DOHH2 (cell line): ENCODE measurements around the gene CCBE1.
A peak's percentile ranks its signal among the peaks of the same experiment; 100 is the strongest.

Experiments
- H3F3A ChIP-seq: fragments of 200-600 bp; sonication (generic), shearing (Covaris generic); 2 replicates; pipeline ENCODE4 v1.6.0; 2016; ENCODE audit warnings: antibody characterized with exemption, mild to moderate bottlenecking; ENCODE audit not compliant: control insufficient read depth, insufficient read depth
- H3K27ac ChIP-seq: fragments of 200-600 bp; sonication (generic); 2 replicates; pipeline ENCODE4 v1.5.1; 2014; ENCODE audit warnings: low read depth, mild to moderate bottlenecking, low read length, moderate library complexity
- H3K27me3 ChIP-seq: fragments of 200-600 bp; sonication (generic); 2 replicates; pipeline ENCODE4 v1.6.1; 2014; ENCODE audit warnings: mild to moderate bottlenecking, low read length, mixed read lengths; ENCODE audit not compliant: control insufficient read depth
- H3K36me3 ChIP-seq: fragments of 200-600 bp; sonication (generic); 2 replicates; pipeline ENCODE4 v1.6.1; 2014; ENCODE audit warnings: mild to moderate bottlenecking, low read length, moderate library complexity, mixed read lengths; ENCODE audit not compliant: control insufficient read depth
- H3K4me1 ChIP-seq: fragments of 200-600 bp; sonication (generic); 2 replicates; pipeline ENCODE4 v1.6.1; 2014; ENCODE audit warnings: mild to moderate bottlenecking, low read length, mixed read lengths; ENCODE audit not compliant: control insufficient read depth
- H3K4me2 ChIP-seq: fragments of 200-600 bp; sonication (generic); 2 replicates; pipeline ENCODE4 v1.6.0; 2014; ENCODE audit warnings: mild to moderate bottlenecking, low read length, moderate library complexity
- H3K4me3 ChIP-seq: fragments of 200-600 bp; sonication (generic); 2 replicates; pipeline ENCODE4 v1.5.1; 2014; ENCODE audit warnings: mild to moderate bottlenecking, low read length, mixed read lengths
- H3K79me2 ChIP-seq: fragments of 200-600 bp; sonication (generic); 2 replicates; pipeline ENCODE4 v1.6.1; 2014; ENCODE audit warnings: mild to moderate bottlenecking, low read length, mixed read lengths; ENCODE audit not compliant: control insufficient read depth
- H3K9me2 ChIP-seq: fragments of 200-600 bp; sonication (generic); replicated peaks from 2 replicates; pipeline ENCODE4 v1.6.1; 2014; ENCODE audit warnings: mild to moderate bottlenecking, low read length, mixed read lengths; ENCODE audit not compliant: control insufficient read depth
- H3K9me3 ChIP-seq: fragments of 200-600 bp; sonication (generic); 2 replicates; pipeline ENCODE4 v1.6.1; 2014; ENCODE audit warnings: antibody characterized with exemption, low read length, mixed read lengths; ENCODE audit not compliant: control insufficient read depth, insufficient read depth
- H4K20me1 ChIP-seq: fragments of 200-600 bp; sonication (generic); 2 replicates; pipeline ENCODE4 v1.6.0; 2014; ENCODE audit warnings: low read depth, mild to moderate bottlenecking, antibody characterized with exemption, low read length, moderate library complexity; ENCODE audit not compliant: control insufficient read depth, insufficient read depth
- CTCF ChIP-seq: fragments of 200-600 bp; sonication (generic); IDR thresholded peaks from one replicate; pipeline ENCODE4 v1.5.1; 2014; ENCODE audit warnings: antibody characterized with exemption, mild to moderate bottlenecking, low read depth, low read length; ENCODE audit not compliant: poor library complexity, severe bottlenecking
- EZH2phosphoT487 ChIP-seq: fragments of 200-600 bp; sonication (generic); IDR thresholded peaks from 2 replicates; pipeline ENCODE4 v1.6.1; 2017; ENCODE audit warnings: borderline replicate concordance, mild to moderate bottlenecking, antibody characterized with exemption, low read length, moderate library complexity, mixed read lengths

The CCBE1 gene

GRCh38 chr18:59459369-59460071, 237.7 kb downstream of the CCBE1 start:
- H3K4me1 ChIP-seq, result no peaks in the 10 kb centered on the region
- no peaks in the 10 kb centered on the region for H4K20me1 ChIP-seq
- H3K4me2 ChIP-seq, result no peak overlapping the region
- H3K27ac ChIP-seq, result no peak overlapping the region
- TF ChIP-seq EZH2phosphoT487 (no peak), CTCF (peak; percentile 75)
- no peaks in the 10 kb centered on the region for H3F3A ChIP-seq
- H3K9me3 ChIP-seq, result no peaks in the 10 kb centered on the region
- no peaks in the 10 kb centered on the region for H3K79me2 ChIP-seq
- H3K4me3 ChIP-seq, result no peak overlapping the region
- no peaks in the 10 kb centered on the region for H3K36me3 ChIP-seq
- no peaks in the 10 kb centered on the region for H3K9me2 ChIP-seq
- peaks cover 10% of the 10 kb centered on the region for H3K27me3 ChIP-seq

GRCh38 chr18:59458575-59458974, 238.6 kb downstream of the CCBE1 start:
- no peaks in the 10 kb centered on the region for H3K9me3 ChIP-seq
- no peaks in the 10 kb centered on the region for H3K79me2 ChIP-seq
- no peaks in the 10 kb centered on the region for H3F3A ChIP-seq
- TF ChIP-seq EZH2phosphoT487 (no peak), CTCF (no peak)
- no peaks in the 10 kb centered on the region for H3K36me3 ChIP-seq
- H3K9me2 ChIP-seq, result no peaks in the 10 kb centered on the region
- H3K4me2 ChIP-seq, result no peak overlapping the region
- H3K27me3 ChIP-seq, result peaks cover 10% of the 10 kb centered on the region
- no peak overlapping the region for H3K4me3 ChIP-seq
- H4K20me1 ChIP-seq, result no peaks in the 10 kb centered on the region
- no peaks in the 10 kb centered on the region for H3K4me1 ChIP-seq
- no peak overlapping the region for H3K27ac ChIP-seq

- Histone ChIP-seq H3K9me2 (no peaks in the 10 kb centered on the region), H3K4me2 (no peak overlapping the region), H3K27ac (no peak overlapping the region), H3K27me3 (peaks cover 10% of the 10 kb centered on the region), H3K4me3 (no peak overlapping the region), H3K79me2 (no peaks in the 10 kb centered on the region), H3K9me3 (no peaks in the 10 kb centered on the region), H3F3A (no peaks in the 10 kb centered on the region), H3K4me1 (no peaks in the 10 kb centered on the region), H4K20me1 (no peaks in the 10 kb centered on the region), H3K36me3 (no peaks in the 10 kb centered on the region)
- TF ChIP-seq CTCF (no peak), EZH2phosphoT487 (no peak)
These were observed 240.6 kb downstream of the CCBE1 start for GRCh38 chr18:59456657-59457056.
